ENCODE data around the gene GRAP. TPM values are rescaled to one million over a fixed set of nuclear protein-coding genes. Genes with fewer than 3 reads are reported as not detected.
"Not testable (repeated sequence)": the region's sequence is repeated elsewhere in the genome, so short reads cannot be mapped to it uniquely, and the experiment has no call there.

Gene GRAP
- total RNA-seq: 10 to 100 TPM in 1 of 4 donors, 1 to 10 TPM in 3; 2.6 to 13.2 (median 6.8) TPM

DNA sequence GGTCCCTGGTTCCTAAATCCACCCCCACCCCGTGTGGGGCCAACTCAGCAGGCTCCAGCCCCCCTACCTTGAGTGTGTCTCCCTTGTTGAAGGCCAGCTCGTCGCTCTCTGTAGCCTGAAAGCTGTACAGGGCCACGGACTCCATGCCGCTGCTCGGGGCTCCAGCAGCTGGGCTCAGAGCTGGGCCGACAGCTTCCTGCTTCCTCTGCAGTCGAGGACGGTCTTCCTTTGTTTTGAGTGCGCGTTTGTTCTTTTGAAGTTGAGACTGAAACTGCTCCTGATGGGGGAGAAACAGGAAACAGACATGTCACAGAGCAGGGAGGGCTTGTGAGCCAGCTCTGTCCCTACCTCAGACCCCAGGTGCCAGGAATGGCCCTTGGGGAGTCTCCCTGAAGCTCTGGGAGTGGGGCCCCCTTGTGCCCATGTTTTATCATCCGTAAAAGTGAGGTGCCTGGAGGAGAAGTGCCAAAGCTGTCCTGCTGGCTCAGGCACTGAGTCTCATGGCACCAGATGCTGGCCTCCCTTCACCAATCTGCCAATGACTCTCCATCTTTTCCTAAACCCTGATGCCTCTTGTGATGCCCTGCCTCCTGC, at the start of gene GRAP:
Gene GRAP, minus strand, starts transcription at position 176 of the 594 bp plus-strand sequence. Its CDS starts 31 bp downstream, at position 145.
- not testable (repeated sequence) for ATAC-seq (ENCODE audit: low FRiP score)

DNA sequence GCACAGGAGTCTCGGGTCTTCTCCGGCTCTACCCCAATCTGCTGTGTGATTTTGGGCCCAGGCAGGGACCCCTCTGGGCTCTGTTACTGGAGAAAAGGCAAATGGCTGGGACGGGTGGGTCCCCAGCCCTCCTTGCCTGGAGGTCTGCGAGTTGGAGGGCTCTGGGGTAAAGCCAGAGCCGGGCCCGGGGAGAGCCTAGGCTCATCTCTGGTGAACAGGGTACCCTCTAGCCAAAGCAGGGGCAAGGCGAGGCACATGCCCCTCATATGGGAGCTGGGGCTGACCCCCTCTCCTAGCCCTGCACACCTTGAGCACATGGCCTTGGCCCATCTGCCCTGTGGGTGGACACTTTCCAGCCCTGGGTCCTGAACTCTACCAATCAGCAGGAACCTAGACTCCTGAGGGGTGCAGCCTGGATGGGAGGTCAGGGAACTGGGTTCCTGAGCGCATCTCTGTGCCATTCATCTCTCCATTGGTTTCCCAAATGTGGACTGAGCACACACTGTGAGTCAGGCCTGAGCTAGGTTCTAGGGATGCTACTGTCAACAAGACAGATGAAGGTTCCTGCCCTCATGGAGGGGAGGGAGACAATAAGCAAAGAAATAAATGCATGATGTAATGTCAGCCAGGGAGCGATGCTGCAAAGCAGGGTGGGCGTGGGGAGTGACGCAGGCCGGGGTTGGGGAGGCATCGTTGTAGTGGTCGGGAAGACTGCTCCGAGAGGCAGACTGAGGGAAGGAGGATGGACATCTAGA, 47.1 kb upstream of the GRAP start:
- ATAC-seq (ENCODE audit: low FRiP score) (peak; percentile 54), DNase-seq (ENCODE audit: low spot score) (peak; percentile 20)

More for the DNA sequence above, at the start of gene GRAP:
- DNase-seq (ENCODE audit: low spot score): not testable (repeated sequence)

DNA sequence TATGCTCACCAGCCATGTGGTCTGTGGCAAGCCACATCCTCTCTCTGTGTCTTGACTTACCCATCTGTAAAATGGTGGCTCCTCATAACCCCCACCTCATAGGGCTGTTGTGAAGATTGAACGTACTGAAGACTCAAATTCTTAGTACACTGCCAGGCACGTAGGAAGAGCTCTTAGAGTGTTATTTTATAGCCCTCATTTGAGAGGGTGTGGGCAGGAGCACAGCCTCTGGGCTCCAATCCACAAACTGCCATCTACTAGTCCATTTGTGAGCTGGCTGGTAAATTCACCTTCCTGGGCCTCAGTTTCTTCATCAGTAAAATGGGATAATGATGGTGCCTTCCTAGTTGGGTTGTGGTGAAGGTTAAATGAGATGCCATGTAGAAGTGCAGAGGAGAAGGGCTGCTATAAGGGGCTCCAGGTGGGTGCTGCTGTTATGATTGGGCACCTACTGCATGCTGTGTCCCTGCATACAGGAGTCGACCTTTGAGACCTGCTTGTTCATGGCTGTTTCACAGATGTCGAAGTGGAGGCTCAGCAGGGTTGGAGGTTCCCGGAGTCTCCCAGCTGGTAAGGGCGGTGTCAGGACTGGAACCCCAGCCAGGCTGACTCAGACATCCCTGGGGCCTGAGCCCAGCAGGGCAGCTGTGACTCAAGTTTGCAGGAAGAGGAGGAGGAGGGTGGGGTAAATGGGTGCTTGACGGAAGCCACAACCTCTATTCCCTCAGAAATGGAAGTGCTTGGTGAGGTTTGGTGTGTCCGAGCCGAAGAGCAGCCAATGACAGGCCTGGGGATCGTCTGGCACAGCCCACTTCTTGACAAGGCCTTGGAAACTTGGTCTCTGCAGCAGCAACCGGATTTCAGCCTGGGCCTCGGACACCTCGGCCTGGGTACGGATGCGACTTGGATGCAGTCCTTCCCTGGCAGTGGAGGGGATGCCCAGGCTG, 46.3 kb upstream of the GRAP start:
- ATAC-seq (ENCODE audit: low FRiP score): peak; percentile 79

DNA sequence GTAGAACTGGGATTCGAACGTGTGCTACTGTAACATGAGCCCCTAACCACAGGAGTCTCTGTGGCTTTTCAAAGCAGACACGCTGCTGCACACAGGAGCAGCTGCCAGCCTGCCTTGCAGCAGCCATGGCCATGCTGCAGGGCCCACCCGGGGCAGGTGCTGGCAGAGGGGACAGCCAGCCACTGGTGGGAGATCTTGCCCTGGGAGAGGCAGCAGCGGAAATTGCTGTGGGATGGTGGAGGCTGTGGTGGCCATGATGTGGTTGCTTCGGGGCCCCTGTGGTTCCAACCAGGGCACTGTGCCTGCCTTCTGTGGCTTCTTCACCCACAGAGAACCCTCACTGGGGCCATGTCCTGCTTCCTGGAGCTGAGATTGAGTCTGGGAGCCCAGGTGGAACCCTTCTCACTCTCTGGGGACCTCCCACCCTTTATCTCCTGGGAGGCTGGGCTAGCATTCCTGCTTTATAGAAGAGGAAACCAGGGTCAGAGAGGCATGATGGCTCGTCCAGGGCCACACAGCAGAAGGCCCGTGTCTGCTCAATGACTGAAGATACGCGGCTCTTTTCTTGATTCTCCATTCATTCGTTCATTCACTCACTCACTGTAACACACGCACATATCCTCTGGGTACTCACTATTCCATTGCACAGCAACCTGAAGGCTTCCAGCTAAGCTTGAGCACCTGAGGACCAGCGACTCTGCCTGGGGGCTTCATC, 43.5 kb upstream of the GRAP start:
- not testable (repeated sequence) for DNase-seq (ENCODE audit: low spot score); ATAC-seq (ENCODE audit: low FRiP score)

More for the DNA sequence above, 46.3 kb upstream of the GRAP start:
- peak; percentile 19 for DNase-seq (ENCODE audit: low spot score)

DNA sequence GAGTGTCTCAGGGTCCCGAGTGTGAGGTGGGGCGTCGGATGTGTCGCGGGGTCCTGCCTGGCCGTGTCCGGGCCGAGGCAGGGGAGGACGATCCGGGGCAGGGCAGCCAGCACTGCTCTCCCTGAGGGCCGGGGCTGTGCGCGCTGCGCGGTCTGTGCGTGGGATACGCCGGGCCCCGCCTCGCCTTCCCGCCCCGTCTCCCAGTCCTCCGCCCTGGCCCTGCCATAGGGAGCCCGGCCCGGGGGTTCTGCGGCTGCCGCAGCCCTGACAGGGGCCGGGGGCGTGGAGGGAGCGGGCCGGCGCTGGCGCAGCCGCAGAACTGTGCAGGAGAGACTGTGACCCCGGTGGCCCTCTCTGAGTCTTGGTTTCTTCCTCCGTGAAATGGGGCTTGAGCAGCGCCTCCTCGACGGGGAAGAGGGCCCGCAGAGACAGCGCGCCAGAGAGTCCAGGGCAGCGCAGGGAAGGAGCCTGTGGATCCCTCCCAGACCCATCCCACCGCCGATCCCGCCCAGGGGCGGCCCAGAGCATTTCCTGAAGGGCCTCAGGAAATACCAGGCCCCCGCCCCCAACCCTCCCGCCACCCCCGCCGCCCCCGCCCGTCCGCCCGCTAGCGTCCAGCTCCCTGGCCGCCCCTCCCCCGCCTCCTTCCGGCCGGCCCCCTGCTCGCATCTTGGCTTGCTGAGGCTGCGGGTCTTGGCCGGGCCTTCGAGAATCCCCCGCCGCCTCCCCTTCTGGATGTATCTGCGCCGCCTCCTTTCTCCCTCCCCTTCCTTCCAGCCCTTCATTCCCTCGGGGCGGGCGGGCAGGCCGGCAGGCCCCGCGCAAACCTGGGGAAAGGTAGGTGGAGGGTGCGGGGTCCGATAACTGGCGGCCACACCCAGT, 42.3 kb upstream of the GRAP start:
- not testable (repeated sequence) for DNase-seq (ENCODE audit: low spot score)
- peak; percentile 79 for ATAC-seq (ENCODE audit: low FRiP score)

DNA sequence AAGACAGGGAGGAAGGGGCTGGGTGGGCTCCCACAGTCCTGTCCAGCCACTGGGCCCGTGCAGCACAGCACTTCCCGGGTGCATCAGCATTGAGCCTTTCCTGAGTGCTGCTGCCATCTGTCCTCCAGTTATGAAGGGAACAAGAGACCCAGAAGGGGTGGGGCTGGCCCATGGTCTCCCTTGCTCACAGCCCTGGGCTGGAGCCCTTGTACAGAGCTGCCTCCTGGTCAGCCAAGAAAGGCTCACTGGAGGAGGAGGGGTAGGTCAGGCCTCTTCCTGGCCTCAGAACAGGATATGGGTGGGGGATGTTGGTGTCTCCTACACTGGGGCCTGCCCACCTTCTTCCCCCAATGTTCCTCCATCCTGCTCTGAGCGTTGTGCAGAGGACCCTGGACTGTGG, 30.6 kb upstream of the GRAP start:
- peak; percentile 28 for ATAC-seq (ENCODE audit: low FRiP score)
- not testable (repeated sequence) for DNase-seq (ENCODE audit: low spot score)

DNA sequence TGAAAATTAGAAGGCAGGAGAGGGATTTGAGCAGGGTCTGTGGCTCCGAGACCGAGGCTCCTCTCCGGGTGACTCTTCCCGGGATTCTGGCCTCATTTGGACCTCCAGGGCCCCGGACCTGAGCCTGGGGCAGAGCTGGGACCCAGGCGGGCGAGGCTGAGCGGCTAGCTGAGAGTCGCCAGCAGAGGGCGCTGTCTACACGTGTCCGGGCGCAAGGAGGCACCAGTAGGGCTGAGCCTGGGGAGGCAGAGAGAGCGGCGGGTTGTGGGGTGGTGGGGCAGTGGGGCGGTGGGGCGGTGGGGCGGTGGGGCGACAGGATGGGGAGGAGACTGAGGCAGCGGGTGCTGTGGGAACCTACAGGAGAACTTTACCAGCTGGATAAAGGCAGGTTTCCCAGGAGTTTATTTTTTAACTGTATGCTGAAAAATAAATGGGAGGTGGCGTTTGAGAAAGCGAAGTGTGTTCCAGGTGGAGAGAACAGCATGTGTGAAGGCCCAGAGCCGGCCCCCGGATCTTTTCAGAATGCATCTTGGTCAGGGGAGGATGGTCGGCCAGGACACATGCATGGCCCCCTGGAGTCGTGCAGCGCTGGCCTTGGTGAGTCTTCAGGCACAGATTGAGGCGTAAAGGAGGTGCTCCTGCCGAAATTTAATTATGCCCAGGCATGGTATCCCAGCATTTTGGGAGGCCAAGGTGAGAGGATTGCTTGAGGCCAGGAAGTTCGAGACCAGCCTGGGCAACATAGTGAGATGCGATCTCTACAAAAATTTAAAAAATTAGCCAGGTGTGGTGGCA, 29.8 kb upstream of the GRAP start:
- peak; percentile 73 for ATAC-seq (ENCODE audit: low FRiP score)
- DNase-seq (ENCODE audit: low spot score): not testable (repeated sequence)

DNA sequence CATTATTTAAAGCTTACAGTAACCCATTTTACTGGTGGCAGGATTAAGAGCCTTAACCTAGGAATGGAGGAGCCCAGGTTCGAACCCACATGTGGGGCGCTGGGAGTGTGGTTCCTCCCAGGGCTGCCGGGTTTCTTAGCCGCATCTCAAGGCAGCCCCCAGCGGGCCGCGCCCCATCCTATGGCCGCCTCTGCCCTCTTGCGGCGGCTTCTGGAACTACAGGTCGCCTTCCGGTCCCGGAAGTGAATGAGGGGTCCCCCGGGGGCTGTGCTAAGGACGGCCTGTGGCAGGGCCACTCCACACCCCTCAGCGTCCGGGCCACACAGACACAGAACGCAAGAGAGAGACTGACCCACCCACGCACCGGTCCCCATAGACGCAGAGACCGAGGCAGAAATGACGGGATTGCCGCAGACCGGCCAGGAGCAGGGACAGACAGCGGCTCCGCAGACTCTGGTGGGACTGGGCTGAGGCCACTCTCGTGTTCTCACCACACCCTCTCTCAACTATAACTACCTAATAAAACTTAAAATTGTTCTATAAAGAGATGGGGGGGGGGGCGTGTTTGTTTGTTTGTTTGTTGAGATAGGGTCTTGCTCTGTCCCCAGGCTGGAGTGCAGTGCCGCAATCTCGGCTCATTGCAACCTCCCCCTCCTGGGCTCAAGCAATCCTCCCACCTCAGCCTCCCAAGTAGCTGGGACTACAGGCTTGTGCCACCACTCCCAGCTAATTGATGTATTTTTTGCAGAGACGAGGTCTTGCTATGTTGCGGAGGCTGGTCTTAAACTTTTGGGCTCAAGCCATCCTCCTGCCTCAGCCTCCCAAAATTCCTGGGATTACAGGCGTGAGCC, 23.8 kb upstream of the GRAP start:
- ATAC-seq (ENCODE audit: low FRiP score): peak; percentile 94
- DNase-seq (ENCODE audit: low spot score): not testable (repeated sequence)

DNA sequence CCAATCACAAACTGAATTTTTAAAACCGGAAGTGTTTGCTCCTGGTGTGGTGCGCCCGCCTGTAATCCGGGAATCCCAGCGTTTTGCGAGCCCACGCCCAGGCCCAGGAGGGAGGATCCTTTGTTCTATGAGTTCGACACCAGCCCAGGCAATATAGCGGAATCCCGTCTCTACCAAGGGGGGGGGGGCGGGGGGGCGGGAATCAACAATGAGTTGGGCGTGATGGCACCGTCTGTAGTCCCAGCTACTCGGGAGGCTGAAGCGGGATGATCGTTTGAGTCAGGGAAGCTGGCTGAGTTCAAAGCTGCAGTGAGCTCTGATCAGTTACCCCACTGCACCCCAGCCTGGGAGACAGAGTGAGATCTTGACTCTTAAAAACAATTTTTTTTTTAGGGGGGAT, 17.6 kb upstream of the GRAP start:
- ATAC-seq (ENCODE audit: low FRiP score): not testable (repeated sequence)
- DNase-seq (ENCODE audit: low spot score): peak; percentile 21

DNA sequence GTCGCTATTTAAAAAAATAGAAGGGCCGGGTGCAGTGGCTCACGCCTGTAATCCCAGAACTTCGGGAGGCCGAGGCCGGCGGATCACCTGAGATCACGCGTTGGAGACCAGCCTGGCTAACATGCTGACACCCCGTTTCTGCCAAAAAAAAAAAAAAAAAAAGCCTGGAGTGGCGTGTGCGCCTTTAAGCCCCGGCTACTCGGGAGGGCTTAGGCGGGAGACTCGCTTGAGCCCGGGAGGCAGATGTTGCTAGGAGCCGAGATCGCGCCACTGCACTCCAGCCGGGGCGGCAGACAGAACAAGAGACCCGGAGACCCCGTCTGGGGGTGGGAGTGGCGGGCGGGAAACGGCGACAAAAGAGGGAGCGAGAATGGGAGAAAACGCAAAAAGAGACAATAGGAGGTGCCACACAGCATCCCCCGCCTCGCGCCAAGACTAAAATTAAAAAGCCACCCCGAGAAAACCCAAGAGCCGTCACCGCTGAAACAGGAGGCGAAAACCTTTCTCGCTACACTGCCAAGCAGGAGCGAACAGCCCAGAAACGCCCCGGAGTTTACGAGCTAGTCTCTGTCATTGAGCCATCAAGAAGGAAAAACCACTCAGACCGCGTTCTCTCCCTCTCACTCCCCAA, 16.7 kb upstream of the GRAP start:
- peak; percentile 22 for DNase-seq (ENCODE audit: low spot score)

DNA sequence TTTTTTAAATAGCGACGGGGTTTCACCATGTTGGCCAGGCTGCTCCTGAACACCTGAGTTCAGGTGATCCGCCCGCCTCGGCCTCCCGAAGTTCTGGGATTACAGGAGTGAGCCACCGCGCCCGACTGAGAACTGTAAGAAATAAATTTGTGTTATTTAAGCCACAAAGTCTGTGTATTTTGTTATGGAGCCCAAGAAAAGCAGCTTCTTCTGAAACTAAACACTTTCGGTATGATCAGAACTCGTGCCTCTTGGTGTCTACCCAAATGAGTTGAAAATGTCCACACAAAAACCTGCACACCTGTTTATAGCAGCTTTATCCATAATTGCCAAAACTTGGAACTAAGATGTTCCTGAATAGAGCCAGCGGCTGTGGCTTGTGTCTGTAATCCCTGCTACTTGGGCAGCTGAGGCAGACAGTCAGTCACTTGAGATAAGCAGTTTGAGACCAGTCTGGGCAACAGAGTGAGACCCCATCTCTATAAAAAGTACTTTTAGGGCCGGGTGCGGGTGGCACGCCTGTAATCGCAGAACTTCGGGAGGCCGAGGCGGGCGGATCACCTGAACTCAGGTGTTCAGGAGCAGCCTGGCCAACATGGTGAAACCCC, 16.1 kb upstream of the GRAP start:
- ATAC-seq (ENCODE audit: low FRiP score): peak; percentile 91
- DNase-seq (ENCODE audit: low spot score): not testable (repeated sequence)

More for the DNA sequence above, 16.7 kb upstream of the GRAP start:
- ATAC-seq (ENCODE audit: low FRiP score): not testable (repeated sequence)

DNA sequence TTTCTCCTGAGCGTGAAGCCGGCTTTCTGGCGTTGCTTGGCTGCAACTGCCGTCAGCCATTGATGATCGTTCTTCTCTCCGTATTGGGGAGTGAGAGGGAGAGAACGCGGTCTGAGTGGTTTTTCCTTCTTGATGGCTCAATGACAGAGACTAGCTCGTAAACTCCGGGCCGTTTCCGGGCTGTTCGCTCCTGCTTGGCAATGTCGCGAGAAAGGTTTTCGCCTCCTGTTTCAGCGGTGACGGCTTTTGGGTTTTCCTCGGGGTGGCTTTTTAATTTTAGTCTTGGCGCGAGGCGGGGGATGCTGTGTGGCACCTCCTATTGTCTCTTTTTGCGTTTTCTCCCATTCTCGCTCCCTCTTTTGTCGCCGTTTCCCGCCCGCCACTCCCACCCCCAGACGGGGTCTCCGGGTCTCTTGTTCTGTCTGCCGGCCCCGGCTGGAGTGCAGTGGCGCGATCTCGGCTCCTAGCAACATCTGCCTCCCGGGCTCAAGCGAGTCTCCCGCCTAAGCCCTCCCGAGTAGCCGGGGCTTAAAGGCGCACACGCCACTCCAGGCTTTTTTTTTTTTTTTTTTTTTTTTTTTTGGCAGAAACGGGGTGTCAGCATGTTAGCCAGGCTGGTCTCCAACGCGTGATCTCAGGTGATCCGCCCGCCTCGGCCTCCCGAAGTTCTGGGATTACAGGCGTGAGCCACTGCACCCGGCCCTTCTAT, 15.4 kb upstream of the GRAP start:
- ATAC-seq (ENCODE audit: low FRiP score) (peak; percentile 82), DNase-seq (ENCODE audit: low spot score) (peak; percentile 48)

DNA sequence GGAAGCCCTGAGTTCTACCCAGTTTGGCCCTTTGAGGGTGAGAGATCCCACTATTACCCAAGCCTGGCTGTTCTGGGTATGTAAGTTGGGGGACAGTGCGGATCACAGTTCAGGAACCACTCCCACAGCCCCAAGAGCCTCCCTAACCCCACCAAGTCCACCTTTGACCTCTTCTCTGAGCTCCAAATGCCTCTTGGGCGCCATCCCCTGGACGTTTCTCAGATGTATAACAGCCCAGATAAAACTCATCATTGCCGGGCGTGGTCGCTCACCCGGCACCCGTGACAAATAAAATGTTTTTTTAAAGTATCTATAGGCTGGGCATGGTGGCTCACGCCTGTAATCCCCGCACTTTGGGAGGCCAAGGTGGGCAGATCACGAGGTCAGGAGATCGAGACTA, 8.7 kb upstream of the GRAP start:
- ATAC-seq (ENCODE audit: low FRiP score): peak; percentile 57

DNA sequence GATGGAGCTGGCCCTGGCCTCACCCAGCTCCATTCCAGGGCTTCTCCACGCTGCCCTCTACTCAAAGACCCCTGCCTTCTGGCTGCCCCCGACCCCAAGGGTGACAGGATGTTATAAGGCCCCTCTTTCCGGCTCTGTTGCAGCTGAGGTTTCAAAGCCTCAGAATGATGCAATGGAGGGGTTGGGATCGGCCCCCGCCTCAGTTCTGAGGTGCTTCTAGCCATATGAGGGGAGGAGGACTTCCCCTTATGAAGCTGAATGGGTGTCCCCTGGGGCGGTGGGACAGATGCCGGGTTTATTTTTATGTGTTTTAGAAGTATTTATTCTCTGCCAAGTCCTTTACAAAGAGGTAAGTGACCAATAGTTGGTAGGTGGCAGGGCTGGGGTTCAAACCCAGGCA, 2.1 kb upstream of the GRAP start:
- not testable (repeated sequence) for ATAC-seq (ENCODE audit: low FRiP score); DNase-seq (ENCODE audit: low spot score)

More for the DNA sequence above, 8.7 kb upstream of the GRAP start:
- DNase-seq (ENCODE audit: low spot score): not testable (repeated sequence)

DNA sequence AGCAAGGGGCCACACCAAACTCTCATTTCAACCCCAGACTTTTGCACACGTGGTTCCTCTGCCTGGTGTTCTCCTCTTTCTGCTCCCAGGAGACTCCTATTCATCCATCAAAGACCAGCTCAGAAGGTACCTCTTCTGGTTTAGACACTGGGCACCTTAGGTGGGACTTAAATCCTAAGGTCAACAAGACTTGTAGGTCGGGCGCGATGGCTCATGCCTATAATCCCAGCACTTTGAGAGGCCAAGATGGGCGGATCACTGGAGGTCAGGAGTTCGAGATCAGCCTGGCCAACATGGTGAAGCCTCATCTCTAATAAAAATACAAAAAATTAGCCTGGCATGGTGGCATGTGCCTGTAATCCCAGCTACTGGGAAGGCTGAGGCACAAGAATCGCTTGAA, 753 bp upstream of the GRAP start:
- not testable (repeated sequence) for ATAC-seq (ENCODE audit: low FRiP score); DNase-seq (ENCODE audit: low spot score)
